Smooth muscle cell (in vitro differentiated cells): ENCODE measurements around the gene PAM16. TPM values are rescaled to one million over a fixed set of nuclear protein-coding genes. Genes with fewer than 3 reads are reported as not detected.

Experiments
- polyA plus RNA-seq: library from polyadenylated mRNA; unstranded; fragments of >200 nt; fragmentation: Nextera tagmentation; extraction: Ambion mirVana; gene quantifications from 2 replicates; pipeline ENCODE4 v1.2.1, GENCODE V29; 2016
- total RNA-seq: library from RNA; depleted of rRNA; stranded (reverse); fragments of >200 nt; gene quantifications from 2 replicates; pipeline ENCODE4 v1.2.3, GENCODE V29; 2014

The PAM16 gene
- total and polyA plus RNA-seq, 2 experiments from 2014 or later, result 29.6 to 47.7 TPM

Other genes with a start within 250 kb of the PAM16 start
- 6.0 and 8.9 TPM in 2 replicates for gene ADCY9, start 234.9 kb downstream of the PAM16 start, total RNA-seq
- 5.2 and 7.2 TPM in 2 replicates for gene ADCY9, start 234.9 kb downstream of the PAM16 start, polyA plus RNA-seq
- not detected in 2 replicates for gene SRL, start 109.2 kb downstream of the PAM16 start, total RNA-seq
- gene SRL, start 109.2 kb downstream of the PAM16 start, polyA plus RNA-seq, result 0.08 TPM in 1 of 2 replicates, not detected in the other
- gene TFAP4, start 78.3 kb downstream of the PAM16 start, total RNA-seq, result 2.7 and 9.6 TPM in 2 replicates
- gene TFAP4, start 78.3 kb downstream of the PAM16 start, polyA plus RNA-seq, result 1.3 and 2.5 TPM in 2 replicates
- 1.2 and 2.8 TPM in 2 replicates for gene GLIS2, start 35.3 kb downstream of the PAM16 start, total RNA-seq
- gene GLIS2, start 35.3 kb downstream of the PAM16 start, polyA plus RNA-seq, result 9.2 and 13.4 TPM in 2 replicates
- gene VASN, start 20.5 kb upstream of the PAM16 start, total RNA-seq, result 23.8 and 30.0 TPM in 2 replicates
- 127 and 150 TPM in 2 replicates for gene VASN, start 20.5 kb upstream of the PAM16 start, polyA plus RNA-seq
- 6.7 and 14.4 TPM in 2 replicates for gene CORO7, start 65.3 kb upstream of the PAM16 start, total RNA-seq
- gene CORO7, start 65.3 kb upstream of the PAM16 start, polyA plus RNA-seq, result 12.7 and 18.9 TPM in 2 replicates
- 40.0 and 42.6 TPM in 2 replicates for gene DNAJA3, start 74.5 kb upstream of the PAM16 start, total RNA-seq
- gene DNAJA3, start 74.5 kb upstream of the PAM16 start, polyA plus RNA-seq, result 42.7 and 46.5 TPM in 2 replicates
- gene NMRAL1, start 123.3 kb upstream of the PAM16 start, total RNA-seq, result 27.1 and 35.6 TPM in 2 replicates
- 51.8 and 64.3 TPM in 2 replicates for gene NMRAL1, start 123.3 kb upstream of the PAM16 start, polyA plus RNA-seq
- 26.7 and 35.3 TPM in 2 replicates for gene HMOX2, start 125.1 kb upstream of the PAM16 start, total RNA-seq
- gene HMOX2, start 125.1 kb upstream of the PAM16 start, polyA plus RNA-seq, result 54.2 and 62.6 TPM in 2 replicates
- 17.7 and 19.7 TPM in 2 replicates for gene CDIP1, start 187.5 kb upstream of the PAM16 start, total RNA-seq
- gene CDIP1, start 187.5 kb upstream of the PAM16 start, polyA plus RNA-seq, result 36.9 and 40.9 TPM in 2 replicates
- 0.09 TPM in 1 of 2 replicates, not detected in the other for gene C16orf96, start 205.0 kb upstream of the PAM16 start, total RNA-seq
- 0.32 TPM in 1 of 2 replicates, not detected in the other for gene C16orf96, start 205.0 kb upstream of the PAM16 start, polyA plus RNA-seq